CD14-positive monocyte (primary cell): ENCODE results near the gene KREMEN1. TPM values are rescaled to one million over a fixed set of nuclear protein-coding genes. Genes with fewer than 3 reads are reported as not detected.

ENCODE experiments used
- DNase-seq, 3 donors: peaks; one replicate each; pipeline ENCODE4 v3.0.0-alpha.2; 2011 to 2022
- H2AFZ ChIP-seq: 2 replicates; pipeline ENCODE4 v1.6.0; 2012; ENCODE audit warnings: mild to moderate bottlenecking, low read depth, low read length, inconsistent platforms; ENCODE audit not compliant: insufficient read depth, poor library complexity, severe bottlenecking
- H3K27ac ChIP-seq, 2 donors: 1 replicate in 1 of 2; 2 replicates in 1 of 2; pipeline ENCODE4 v1.5.1; 2012 to 2013; ENCODE audit warnings: low read length in 2 of 2, control low read depth in 1 of 2, inconsistent platforms in 1 of 2, low read depth in 1 of 2, mild to moderate bottlenecking in 1 of 2
- H3K27me3 ChIP-seq, 2 donors: one replicate each; pipeline versions ENCODE4 v1.6.0 to v1.6.1; 2011 to 2013; ENCODE audit warnings: low read length in 2 of 2; ENCODE audit not compliant: control insufficient read depth in 2 of 2, insufficient read depth in 2 of 2
- H3K36me3 ChIP-seq, 2 donors: replicated peaks in 1 of 2; 1 replicate in 1 of 2; 2 replicates in 1 of 2; pipeline versions ENCODE4 v1.5.1 to v1.6.1; 2012 to 2013; ENCODE audit warnings: low read length in 2 of 2, control low read depth in 1 of 2, inconsistent platforms in 1 of 2, mild to moderate bottlenecking in 1 of 2; ENCODE audit not compliant: insufficient read depth in 2 of 2, control insufficient read depth in 1 of 2
- H3K4me1 ChIP-seq, 2 donors: 1 replicate in 1 of 2; 2 replicates in 1 of 2; pipeline versions ENCODE4 v1.5.1 to v1.6.1; 2012 to 2013; ENCODE audit warnings: low read length in 2 of 2, control low read depth in 1 of 2, inconsistent platforms in 1 of 2, mild to moderate bottlenecking in 1 of 2, moderate library complexity in 1 of 2; ENCODE audit not compliant: insufficient read depth in 2 of 2, control insufficient read depth in 1 of 2
- H3K4me2 ChIP-seq: replicated peaks from 2 replicates; pipeline ENCODE3; 2012; ENCODE audit warnings: low read length, moderate library complexity, mild to moderate bottlenecking; ENCODE audit not compliant: poor library complexity, severe bottlenecking; ENCODE audit errors: extremely low read depth
- H3K4me3 ChIP-seq, 3 experiments: fragments of 200-600 bp in 1 of 3; sonication (generic) in 1 of 3; replicated peaks in 1 of 3; 1 replicate in 2 of 3; 2 replicates in 1 of 3; pipeline ENCODE4 v1.5.1; 2011 to 2013; ENCODE audit warnings: low read length in 3 of 3, mild to moderate bottlenecking in 3 of 3, control low read depth in 2 of 3, low read depth in 2 of 3, inconsistent platforms in 1 of 3, moderate library complexity in 1 of 3
- H3K79me2 ChIP-seq: 2 replicates; pipeline ENCODE4 v1.6.0; 2012; ENCODE audit warnings: mild to moderate bottlenecking, control low read depth, inconsistent platforms, low read length, moderate library complexity; ENCODE audit not compliant: insufficient read depth
- H3K9ac ChIP-seq: 2 replicates; pipeline ENCODE4 v1.6.0; 2017; ENCODE audit warnings: low read length, mild to moderate bottlenecking; ENCODE audit not compliant: insufficient read depth, poor library complexity, severe bottlenecking
- H3K9me3 ChIP-seq, 2 donors: replicated peaks in 1 of 2; 1 replicate in 1 of 2; 2 replicates in 1 of 2; pipeline versions ENCODE4 v1.5.1 to v1.6.1; 2012 to 2013; ENCODE audit warnings: low read length in 2 of 2, control low read depth in 1 of 2; ENCODE audit not compliant: control insufficient read depth in 1 of 2, insufficient read depth in 1 of 2
- H4K20me1 ChIP-seq: 2 replicates; pipeline ENCODE4 v1.6.0; 2012; ENCODE audit warnings: mild to moderate bottlenecking, low read length, control low read depth, moderate library complexity; ENCODE audit not compliant: insufficient read depth
- H3K27ac Mint-ChIP-seq, 7 donors: one replicate each; pipeline ENCODE4 v1.8.0; 2020; ENCODE audit warnings: mild to moderate bottlenecking in 7 of 7, mixed read lengths in 7 of 7, moderate library complexity in 6 of 7, inconsistent platforms in 2 of 7
- H3K27me3 Mint-ChIP-seq, 3 donors: one replicate each; pipeline ENCODE4 v1.8.0; 2021 to 2022; ENCODE audit warnings: low read depth in 3 of 3, mild to moderate bottlenecking in 3 of 3, mixed read lengths in 3 of 3, moderate library complexity in 3 of 3, inconsistent platforms in 1 of 3
- H3K36me3 Mint-ChIP-seq, 2 donors: one replicate each; pipeline ENCODE4 v1.8.0; 2020; ENCODE audit warnings: mixed read lengths in 2 of 2, inconsistent platforms in 1 of 2, mild to moderate bottlenecking in 1 of 2
- H3K4me1 Mint-ChIP-seq: one replicate; pipeline ENCODE4 v1.8.0; 2020; ENCODE audit warnings: mild to moderate bottlenecking, mixed read lengths
- H3K4me3 Mint-ChIP-seq, 2 donors: one replicate each; pipeline ENCODE4 v1.8.0; 2020; ENCODE audit warnings: mild to moderate bottlenecking in 2 of 2, mixed read lengths in 2 of 2, moderate library complexity in 1 of 2
- H3K9me3 Mint-ChIP-seq, 7 donors: one replicate each; pipeline ENCODE4 v1.8.0; 2020 to 2022; ENCODE audit warnings: mixed read lengths in 7 of 7, mild to moderate bottlenecking in 6 of 7, moderate library complexity in 6 of 7, inconsistent platforms in 2 of 7
- CTCF ChIP-seq: fragments of 200-600 bp; IDR thresholded peaks from one replicate; pipeline ENCODE4 v1.8.0; 2022; ENCODE audit warnings: antibody characterized with exemption, mild to moderate bottlenecking
- WGBS: methylation state at CpG from one replicate; pipeline ENCODE4 v1.1.5; 2013; ENCODE audit warnings: missing lambda C conversion rate; ENCODE audit not compliant: insufficient coverage; 5-methylcytosine and 5-hydroxymethylcytosine counted together
- intact Hi-C, 2 donors: fragments of 100-400 bp; cut with micrococcal nuclease; formaldehyde crosslinking; loops; one replicate each; pipeline versions ENCODE4 v1.15.0 to v1.15.1; 2023
- polyA plus RNA-seq, 3 donors: library from polyadenylated mRNA; depleted of rRNA in 1 of 3; unstranded in 2 of 3; stranded (reverse) in 1 of 3; fragments of 300-500 nt in 2 of 3; fragments of >200 nt in 1 of 3; fragmentation: Illumina TruSeq in 2 of 3; gene quantifications; 1 replicate in 2 of 3; 2 replicates in 1 of 3; pipeline ENCODE4 v1.2.3, GENCODE V29; 2012 to 2021

The KREMEN1 gene
- polyA plus RNA-seq, 3 donors = 0.47 to 1.6 (median 0.69) TPM

- intact Hi-C loops = no loop called here
- Histone ChIP-seq H3K4me1 (peaks cover 11 to 20% of the 10 kb centered on the region in 2 donors), H3K36me3 (no peaks in the 10 kb centered on the region), H3K4me3 (no peak overlapping the region), H3K79me2 (no peaks in the 10 kb centered on the region), H3K27me3 (peaks cover 6 to 36% of the 10 kb centered on the region in 2 donors), H2AFZ (no peak overlapping the region), H3K9me3 (no peaks in the 10 kb centered on the region), H3K27ac (no peak overlapping the region), H4K20me1 (no peaks in the 10 kb centered on the region), H3K4me2 (no peak overlapping the region), H3K9ac (peak overlapping the region; percentile 21)
- no peak overlapping the region for H3K4me3 Mint-ChIP-seq
- no peak overlapping the region for H3K27ac Mint-ChIP-seq
- H3K9me3 Mint-ChIP-seq = peaks cover 0 to 6% (median 0%) of the 10 kb centered on the region in 7 donors
- DNase-seq = no peak
- peaks cover 31 to 45% (median 34%) of the 10 kb centered on the region in 3 donors for H3K27me3 Mint-ChIP-seq
- no peak for TF ChIP-seq CTCF
- H3K36me3 Mint-ChIP-seq = peaks cover 1 to 2% of the 10 kb centered on the region in 2 donors
- peaks cover 17% of the 10 kb centered on the region for H3K4me1 Mint-ChIP-seq
- WGBS = 23% methylated on average over 3 of the region's 4 CpGs
These were observed 135.6 kb downstream of the KREMEN1 start for GRCh38 chr22:29208502-29208862.

DNA sequence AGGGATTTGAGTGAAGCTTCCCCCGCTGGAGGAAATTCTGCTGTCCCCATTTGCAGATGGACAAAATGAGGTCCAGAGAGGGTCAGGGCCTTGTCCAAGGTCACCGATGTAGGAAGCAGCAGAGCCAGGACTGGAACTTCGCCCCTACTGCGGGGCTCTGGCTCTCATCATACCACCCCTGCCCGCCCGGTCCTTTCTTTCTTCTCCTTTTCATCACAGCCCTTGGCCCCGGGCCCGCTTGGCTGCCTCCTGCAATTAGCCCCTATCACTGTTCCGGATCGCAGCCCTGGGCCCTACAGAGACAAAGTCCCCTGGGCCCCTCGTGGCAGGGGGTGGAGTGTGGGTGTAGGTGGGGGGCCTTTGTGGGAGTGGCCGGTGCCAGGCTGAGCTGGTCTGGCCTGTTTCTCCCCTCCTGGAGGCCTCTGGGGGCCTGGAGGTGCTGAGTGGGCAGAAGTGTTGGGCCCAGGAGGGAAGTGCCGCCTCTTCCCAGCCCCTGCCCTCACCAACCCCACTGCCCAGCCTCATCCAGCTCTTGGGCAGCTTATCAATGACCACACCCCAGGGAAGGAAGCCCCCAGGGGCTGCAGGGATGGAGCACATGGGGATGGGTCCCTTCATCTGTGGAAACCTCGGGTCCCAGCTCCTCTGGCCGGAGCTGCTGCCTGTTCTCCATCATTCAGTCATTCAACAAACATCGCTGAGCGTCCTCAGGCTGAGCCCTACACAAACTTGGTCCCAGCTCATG is 136.2 kb downstream of the KREMEN1 start:
- Histone ChIP-seq H3K9ac (peak overlapping the region; percentile 21), H3K4me3 (no peak overlapping the region), H3K9me3 (no peaks in the 10 kb centered on the region), H3K4me1 (peaks cover 11 to 20% of the 10 kb centered on the region in 2 donors), H3K27me3 (peaks cover 6 to 36% of the 10 kb centered on the region in 2 donors), H3K79me2 (no peaks in the 10 kb centered on the region), H3K27ac (no peak overlapping the region), H2AFZ (no peak overlapping the region), H3K36me3 (no peaks in the 10 kb centered on the region), H3K4me2 (no peak overlapping the region), H4K20me1 (no peaks in the 10 kb centered on the region)
- H3K4me1 Mint-ChIP-seq = peaks cover 17% of the 10 kb centered on the region
- no peak for DNase-seq
- WGBS = 3% methylated on average over 6 of the region's 17 CpGs
- peaks cover 1 to 2% of the 10 kb centered on the region in 2 donors for H3K36me3 Mint-ChIP-seq
- TF ChIP-seq CTCF = no peak
- peaks cover 0 to 6% (median 0%) of the 10 kb centered on the region in 7 donors for H3K9me3 Mint-ChIP-seq
- peaks cover 31 to 44% (median 34%) of the 10 kb centered on the region in 3 donors for H3K27me3 Mint-ChIP-seq
- intact Hi-C loops = no loop called here
- peak overlapping the region in 1 of 7 donors; percentile 66 for H3K27ac Mint-ChIP-seq
- no peak overlapping the region for H3K4me3 Mint-ChIP-seq
